GM10266 (cell line): Measurements from ENCODE around the gene HSPBP1.
"Not testable (repeated sequence)": the region's sequence is repeated elsewhere in the genome, so short reads cannot be mapped to it uniquely, and the experiment has no call there.

Source experiments
- DNase-seq: peaks from one replicate; pipeline ENCODE4 v3.0.0; 2012; ENCODE audit errors: extremely low spot score
- CTCF ChIP-seq: IDR thresholded peaks from 2 replicates; pipeline ENCODE4 v1.5.1; 2012; ENCODE audit warnings: mild to moderate bottlenecking, low read depth; ENCODE audit not compliant: control insufficient read depth, insufficient read depth; ENCODE audit errors: missing control alignments

Gene HSPBP1

GRCh38 chr19:55226788-55227187 lies 53.1 kb downstream of the HSPBP1 start:
- DNase-seq = no peak
- TF ChIP-seq CTCF = no peak

- no peak for DNase-seq
- no peak for TF ChIP-seq CTCF
Observed at GRCh38 chr19:55226273-55226672, 53.6 kb downstream of the HSPBP1 start.

- TF ChIP-seq CTCF = no peak
- no peak for DNase-seq
Observed at GRCh38 chr19:55225415-55225958, 54.4 kb downstream of the HSPBP1 start.

- not testable (repeated sequence) for DNase-seq
Observed at GRCh38 chr19:55224679-55225414, 55.1 kb downstream of the HSPBP1 start.

- no peak for DNase-seq
- TF ChIP-seq CTCF = no peak
Observed at GRCh38 chr19:55224038-55224665, 55.8 kb downstream of the HSPBP1 start.

- TF ChIP-seq CTCF = no peak
- no peak for DNase-seq
Observed at GRCh38 chr19:55223291-55224037, 56.4 kb downstream of the HSPBP1 start.

GRCh38 chr19:55220525-55220924 lies 59.4 kb downstream of the HSPBP1 start:
- TF ChIP-seq CTCF = no peak
- no peak for DNase-seq
